Naive thymus-derived CD8-positive, alpha-beta T cell (primary cell): ENCODE measurements around the gene FOXJ3. TPM values are rescaled to one million over a fixed set of nuclear protein-coding genes. Genes with fewer than 3 reads are reported as not detected.

Source experiments
- ATAC-seq, 2 donors: fragments of 150-1000 bp; cut with Tn5 transposase in 1 of 2; sonication (Bioruptor Pico), chemical (Tn5 transposase) in 1 of 2; 1 replicate in 1 of 2; 2 replicates in 1 of 2; pipeline ENCODE4 v1.10.0; 2021; ENCODE audit warnings: mild to moderate bottlenecking in 2 of 2, moderate library complexity in 2 of 2
- POLR2A ChIA-PET: fragments of 350-600 bp; sonication (Branson Sonifier 250); formaldehyde crosslinking; loops from one replicate; lab custom pipeline; 2021; ENCODE audit warnings: antibody characterized with exemption; lab: Charles Lee
- DNase-seq, 10 donors: peaks; one replicate each; pipeline versions ENCODE4 v3.0.0 to v3.0.0-alpha.2; 2020 to 2022
- H3K27ac Mint-ChIP-seq, 10 donors: one replicate each; pipeline ENCODE4 v1.8.0; 2020 to 2022; ENCODE audit warnings: mild to moderate bottlenecking in 10 of 10, mixed read lengths in 10 of 10, moderate library complexity in 4 of 10, inconsistent platforms in 1 of 10
- H3K27me3 Mint-ChIP-seq, 5 donors: one replicate each; pipeline ENCODE4 v1.8.0; 2021 to 2022; ENCODE audit warnings: mixed read lengths in 5 of 5
- H3K36me3 Mint-ChIP-seq, 3 donors: one replicate each; pipeline ENCODE4 v1.8.0; 2020 to 2022; ENCODE audit warnings: mixed read lengths in 3 of 3, mild to moderate bottlenecking in 2 of 3, inconsistent platforms in 1 of 3
- H3K4me1 Mint-ChIP-seq, 4 donors: one replicate each; pipeline ENCODE4 v1.8.0; 2021 to 2022; ENCODE audit warnings: mixed read lengths in 4 of 4
- H3K4me3 Mint-ChIP-seq, 10 donors: one replicate each; pipeline ENCODE4 v1.8.0; 2020 to 2022; ENCODE audit warnings: mild to moderate bottlenecking in 10 of 10, mixed read lengths in 10 of 10, moderate library complexity in 6 of 10, inconsistent platforms in 1 of 10
- H3K9me3 Mint-ChIP-seq, 9 donors: one replicate each; pipeline ENCODE4 v1.8.0; 2020 to 2022; ENCODE audit warnings: mixed read lengths in 9 of 9, mild to moderate bottlenecking in 3 of 9, inconsistent platforms in 1 of 9, moderate library complexity in 1 of 9
- polyA plus RNA-seq, 3 donors: library from polyadenylated mRNA; unstranded; fragments of 300-500 nt; fragmentation: Illumina TruSeq; gene quantifications; one replicate each; pipeline ENCODE4 v1.2.3, GENCODE V29; 2021
- total RNA-seq, 8 experiments: library from RNA in 2 of 8; stranded (reverse) in 2 of 8; gene quantifications; one replicate each; pipeline ENCODE4 v1.2.3 and lab custom pipeline; 2021 to 2026

FOXJ3 gene
- total and polyA plus RNA-seq, 5 experiments from 2014 or later, result 30.3 to 112 (median 39.8) TPM

DNA sequence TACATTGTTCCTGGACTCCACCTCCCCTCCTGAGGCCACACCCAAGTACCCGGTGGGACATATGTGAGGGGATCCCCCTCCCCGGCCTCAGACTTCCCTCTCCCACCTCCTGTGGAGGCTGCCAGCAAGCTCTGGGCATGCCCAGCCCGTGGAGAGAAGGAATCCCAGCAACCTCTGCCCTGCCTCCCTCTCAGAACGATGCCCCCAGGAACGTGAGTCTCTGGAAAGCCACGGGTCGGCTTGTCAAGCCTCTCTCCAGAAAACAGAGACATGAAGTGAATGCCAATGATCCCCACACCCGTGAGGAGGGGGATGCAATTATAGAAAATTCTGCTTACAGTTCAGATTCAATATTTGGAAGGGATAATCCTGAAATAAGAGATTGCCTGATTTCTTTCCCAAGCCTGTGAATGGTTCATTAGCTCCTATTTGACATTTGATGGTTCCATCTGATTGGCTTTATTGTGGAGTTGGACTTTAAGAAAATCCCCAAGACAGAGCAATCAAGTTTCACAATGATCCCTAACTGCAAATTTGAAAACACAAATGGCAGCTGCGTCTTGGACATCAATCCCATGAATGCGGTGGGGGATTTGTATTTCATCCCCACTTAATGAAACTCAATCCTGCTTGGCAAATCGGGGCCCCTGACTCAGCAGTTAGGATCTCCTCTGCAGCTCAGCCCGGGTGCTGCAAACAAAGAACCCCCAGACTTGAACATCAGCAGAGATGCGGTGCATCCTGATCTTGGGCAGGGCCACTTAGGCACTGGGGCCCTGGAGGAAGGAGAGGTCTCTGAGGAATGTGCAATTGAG, 190.9 kb downstream of the FOXJ3 start:
- H3K27me3 Mint-ChIP-seq, result peaks cover 2 to 23% (median 8%) of the 10 kb centered on the region in 5 donors
- H3K4me1 Mint-ChIP-seq, result peaks cover 2 to 6% (median 5%) of the 10 kb centered on the region in 4 donors
- DNase-seq (no peak), ATAC-seq (no peak)
- H3K27ac Mint-ChIP-seq, result no peak overlapping the region
- no peak overlapping the region for H3K4me3 Mint-ChIP-seq
- no peaks in the 10 kb centered on the region for H3K36me3 Mint-ChIP-seq
- POLR2A ChIA-PET, result no interaction called here
- no peaks in the 10 kb centered on the region for H3K9me3 Mint-ChIP-seq

DNA sequence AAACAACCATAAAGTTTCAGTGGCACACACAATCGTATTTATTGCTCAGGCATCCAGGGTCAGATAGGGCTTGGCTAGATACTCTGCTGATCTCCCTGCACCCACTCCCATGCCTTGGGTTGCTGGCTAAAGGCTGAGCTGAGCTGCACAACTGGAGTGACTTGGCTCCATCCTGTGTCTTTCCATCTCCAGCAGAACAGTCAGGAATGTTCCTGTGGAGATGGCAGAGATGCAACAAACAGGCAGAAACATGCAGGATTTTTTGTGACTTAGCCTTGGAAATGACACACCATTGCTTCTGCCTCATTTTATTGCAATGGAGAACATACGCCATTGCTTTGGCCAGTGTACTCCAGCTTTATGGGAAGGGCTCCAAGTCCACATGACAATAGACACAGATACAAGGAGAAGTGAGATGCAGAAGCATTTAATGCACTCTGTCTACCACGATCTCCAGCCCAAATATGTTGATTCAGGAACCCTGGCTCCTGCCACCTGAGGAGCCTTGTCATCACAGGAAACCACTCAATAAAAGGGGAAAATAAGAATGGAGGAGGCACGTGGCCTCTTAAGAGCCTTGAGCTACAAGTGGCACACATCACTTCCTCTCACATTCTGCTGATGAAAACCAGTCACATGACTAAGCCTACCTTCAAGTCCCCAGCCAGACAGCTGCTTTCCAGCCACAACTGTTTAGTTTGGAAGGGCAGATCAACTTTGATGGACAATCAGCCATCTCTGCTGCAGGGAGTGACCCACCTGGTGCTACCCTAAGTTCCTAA, 191.9 kb downstream of the FOXJ3 start:
- POLR2A ChIA-PET, result no interaction called here
- peaks cover 2 to 6% (median 5%) of the 10 kb centered on the region in 4 donors for H3K4me1 Mint-ChIP-seq
- peak in 1 of 2 donors; percentile 40 for ATAC-seq
- H3K4me3 Mint-ChIP-seq, result no peak overlapping the region
- no peak for DNase-seq
- no peaks in the 10 kb centered on the region for H3K36me3 Mint-ChIP-seq
- peaks cover 2 to 23% (median 8%) of the 10 kb centered on the region in 5 donors for H3K27me3 Mint-ChIP-seq
- H3K9me3 Mint-ChIP-seq, result no peaks in the 10 kb centered on the region
- H3K27ac Mint-ChIP-seq, result no peak overlapping the region

DNA sequence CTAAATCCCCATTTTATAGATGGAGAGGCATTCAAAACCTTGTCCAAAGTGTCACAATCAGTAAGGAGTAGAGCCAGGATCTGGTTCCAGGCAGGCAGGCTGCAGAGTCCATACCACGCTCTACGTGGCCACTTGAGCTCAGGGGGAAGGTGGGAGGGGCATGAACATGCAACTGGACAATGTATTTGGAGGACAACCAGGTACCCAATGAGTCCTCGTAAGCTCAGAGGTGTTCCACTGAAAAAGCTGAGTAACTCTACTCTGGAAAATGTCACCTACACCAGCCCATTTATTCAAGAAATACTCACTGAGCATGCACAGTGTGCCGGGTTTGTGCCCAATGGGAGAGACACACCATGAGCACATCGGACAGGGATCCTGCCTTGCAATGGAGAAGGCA, 193.1 kb downstream of the FOXJ3 start:
- DNase-seq, result no peak
- peaks cover 2 to 23% (median 8%) of the 10 kb centered on the region in 5 donors for H3K27me3 Mint-ChIP-seq
- no peak overlapping the region for H3K27ac Mint-ChIP-seq
- no peak overlapping the region for H3K4me3 Mint-ChIP-seq
- POLR2A ChIA-PET, result no interaction called here
- H3K36me3 Mint-ChIP-seq, result no peaks in the 10 kb centered on the region
- H3K4me1 Mint-ChIP-seq, result peaks cover 2 to 6% (median 5%) of the 10 kb centered on the region in 4 donors
- H3K9me3 Mint-ChIP-seq, result no peaks in the 10 kb centered on the region
- no peak for ATAC-seq

DNA sequence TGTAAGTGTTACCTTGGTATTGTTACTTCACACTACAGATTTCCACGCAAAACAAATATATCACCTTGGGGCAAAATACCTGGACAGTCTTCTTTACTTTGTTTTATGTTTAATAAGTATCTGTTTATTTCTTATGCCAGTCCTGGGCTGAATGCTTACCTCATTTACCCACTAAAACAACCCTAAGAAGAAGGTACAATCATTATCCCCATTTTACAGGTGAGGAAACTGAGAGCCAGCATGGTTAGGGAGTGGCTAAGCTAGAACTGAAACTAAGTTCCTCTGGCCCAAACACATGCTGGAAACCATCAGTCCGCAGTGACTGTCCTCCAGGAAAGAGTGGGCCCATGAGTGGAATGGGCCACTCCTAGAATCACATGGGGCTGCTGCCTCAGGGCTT, 194.8 kb downstream of the FOXJ3 start:
- Mint-ChIP-seq H3K36me3 (no peaks in the 10 kb centered on the region), H3K4me3 (no peak overlapping the region), H3K27me3 (peaks cover 2 to 23% (median 8%) of the 10 kb centered on the region in 5 donors), H3K4me1 (peaks cover 2 to 6% (median 5%) of the 10 kb centered on the region in 4 donors), H3K27ac (no peak overlapping the region), H3K9me3 (no peaks in the 10 kb centered on the region)
- DNase-seq (no peak), ATAC-seq (no peak)
- POLR2A ChIA-PET, result no interaction called here

DNA sequence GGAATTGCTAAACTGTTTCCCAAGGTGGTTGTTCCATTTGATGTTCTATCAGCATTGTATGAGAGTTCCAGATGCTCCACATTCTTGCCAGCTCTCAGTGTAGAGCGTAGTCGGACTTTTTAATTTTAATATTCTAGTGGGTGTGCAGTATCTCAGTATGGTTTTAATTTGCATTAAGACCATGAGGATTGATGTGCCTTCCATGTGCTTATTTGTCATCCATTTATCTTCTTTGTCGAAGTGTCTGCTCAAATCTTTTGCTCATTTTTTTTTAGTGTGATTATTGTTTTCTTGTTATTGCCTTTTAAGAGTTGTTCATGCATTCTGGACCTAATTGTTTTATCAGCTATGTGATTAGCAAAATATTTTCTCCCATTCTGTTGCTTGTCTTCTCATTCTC, 195.6 kb downstream of the FOXJ3 start:
- POLR2A ChIA-PET, result no interaction called here
- Mint-ChIP-seq H3K4me3 (no peak overlapping the region), H3K9me3 (no peaks in the 10 kb centered on the region), H3K27me3 (peaks cover 2 to 17% (median 8%) of the 10 kb centered on the region in 5 donors), H3K4me1 (peaks cover 2 to 6% (median 5%) of the 10 kb centered on the region in 4 donors), H3K27ac (no peak overlapping the region), H3K36me3 (no peaks in the 10 kb centered on the region)
- ATAC-seq, result no peak
- DNase-seq, result no peak

DNA sequence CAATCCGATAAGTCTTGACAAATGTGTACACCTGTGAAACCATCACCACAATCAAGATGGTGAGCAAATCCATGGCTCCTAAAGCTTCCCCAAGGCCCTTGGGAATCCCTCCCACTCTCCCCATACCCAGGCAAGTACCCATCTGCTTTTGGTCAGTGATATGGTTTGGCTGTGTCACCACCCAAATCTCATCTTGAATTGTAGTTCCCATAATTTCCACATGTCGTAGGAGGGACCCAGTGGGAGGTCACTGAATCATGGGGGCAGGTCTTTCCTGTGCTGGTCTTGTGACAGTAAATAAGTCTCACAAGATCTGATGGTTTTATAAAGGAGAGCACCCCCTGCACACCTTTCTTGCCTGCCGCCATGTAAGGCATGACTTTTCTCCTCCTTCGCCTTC, 196.4 kb downstream of the FOXJ3 start:
- Mint-ChIP-seq H3K36me3 (no peaks in the 10 kb centered on the region), H3K27me3 (peaks cover 2 to 17% (median 8%) of the 10 kb centered on the region in 5 donors), H3K4me1 (peaks cover 2 to 6% (median 4%) of the 10 kb centered on the region in 4 donors), H3K4me3 (no peak overlapping the region), H3K27ac (no peak overlapping the region), H3K9me3 (no peaks in the 10 kb centered on the region)
- POLR2A ChIA-PET, result no interaction called here
- ATAC-seq (no peak), DNase-seq (no peak)

DNA sequence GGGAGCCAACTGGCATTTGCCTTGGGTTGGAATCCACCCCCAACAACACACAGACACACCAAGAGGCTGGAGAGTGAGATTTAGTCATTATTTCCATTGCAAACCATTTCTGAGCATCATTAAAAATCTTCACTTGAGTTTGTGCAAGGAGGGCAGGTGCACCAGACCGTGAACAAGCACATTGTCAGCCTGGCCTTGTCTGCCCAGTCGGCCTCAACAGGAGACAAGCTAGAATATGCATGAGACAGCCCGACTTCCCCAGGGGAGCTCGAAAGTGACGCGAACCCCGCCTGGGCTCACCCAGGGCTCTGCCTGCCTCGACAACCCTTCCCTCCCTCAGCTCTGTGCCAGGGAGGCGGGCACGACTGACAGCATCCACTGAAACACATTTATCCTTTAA, 197.3 kb downstream of the FOXJ3 start:
- no peaks in the 10 kb centered on the region for H3K4me1 Mint-ChIP-seq
- H3K27me3 Mint-ChIP-seq, result peaks cover 2 to 17% (median 8%) of the 10 kb centered on the region in 5 donors
- no peaks in the 10 kb centered on the region for H3K9me3 Mint-ChIP-seq
- H3K27ac Mint-ChIP-seq, result no peak overlapping the region
- no peak for ATAC-seq
- no peak for DNase-seq
- POLR2A ChIA-PET, result no interaction called here
- H3K4me3 Mint-ChIP-seq, result no peak overlapping the region
- no peaks in the 10 kb centered on the region for H3K36me3 Mint-ChIP-seq

DNA sequence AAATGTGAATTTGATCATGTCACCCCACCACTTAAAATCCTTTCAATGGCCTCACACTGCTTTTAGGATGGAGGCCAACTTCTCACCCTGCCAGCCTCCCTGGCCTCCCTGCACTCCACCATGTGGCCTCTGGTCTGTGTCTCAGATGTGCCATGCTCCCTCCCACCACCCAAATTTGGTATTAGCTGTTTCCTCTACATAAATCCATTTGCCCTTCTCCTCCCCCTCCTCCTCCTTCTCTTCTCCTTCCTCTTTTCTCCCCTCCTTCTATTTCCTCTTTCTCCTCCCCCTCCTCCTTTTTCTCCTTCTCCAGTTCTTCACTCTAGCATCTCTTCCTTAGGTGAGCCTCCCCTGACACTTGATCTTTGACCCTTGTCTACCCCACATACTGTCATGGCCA, 198.6 kb downstream of the FOXJ3 start:
- no peak overlapping the region for H3K27ac Mint-ChIP-seq
- H3K4me1 Mint-ChIP-seq, result no peaks in the 10 kb centered on the region
- POLR2A ChIA-PET, result interaction anchor here (0.5 kb wide), 1 partner anchor 243 kb away, joined by 4 read pairs; no protein-coding TSS in a partner anchor
- H3K27me3 Mint-ChIP-seq, result peaks cover 0 to 11% (median 3%) of the 10 kb centered on the region in 5 donors
- no peak overlapping the region for H3K4me3 Mint-ChIP-seq
- no peaks in the 10 kb centered on the region for H3K36me3 Mint-ChIP-seq
- no peak for ATAC-seq
- H3K9me3 Mint-ChIP-seq, result no peaks in the 10 kb centered on the region
- DNase-seq, result no peak

DNA sequence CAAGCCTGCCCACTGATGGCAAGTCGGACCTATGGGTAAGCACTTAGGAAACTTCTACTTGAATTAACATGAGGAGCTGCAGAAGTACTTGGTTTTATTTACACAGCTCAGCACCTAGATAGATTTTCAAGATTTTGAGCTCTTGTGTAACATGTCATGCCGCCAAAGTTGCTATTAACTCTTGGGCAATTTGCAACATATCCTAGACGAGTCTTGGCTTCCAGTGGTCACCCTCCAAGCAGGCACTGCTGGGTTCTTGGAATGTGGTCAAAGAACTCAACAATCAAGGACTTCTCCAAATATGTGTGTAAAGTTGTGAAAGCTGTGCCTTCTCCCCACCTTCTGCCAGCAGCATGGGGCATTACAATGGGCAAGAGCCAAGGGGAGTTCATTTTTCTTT, 199.6 kb downstream of the FOXJ3 start:
- H3K27me3 Mint-ChIP-seq, result peaks cover 0 to 4% (median 0%) of the 10 kb centered on the region in 5 donors
- no peak for ATAC-seq
- H3K4me1 Mint-ChIP-seq, result no peaks in the 10 kb centered on the region
- POLR2A ChIA-PET, result no interaction called here
- DNase-seq, result no peak
- H3K4me3 Mint-ChIP-seq, result no peak overlapping the region
- H3K27ac Mint-ChIP-seq, result no peak overlapping the region
- no peaks in the 10 kb centered on the region for H3K36me3 Mint-ChIP-seq
- H3K9me3 Mint-ChIP-seq, result no peaks in the 10 kb centered on the region

DNA sequence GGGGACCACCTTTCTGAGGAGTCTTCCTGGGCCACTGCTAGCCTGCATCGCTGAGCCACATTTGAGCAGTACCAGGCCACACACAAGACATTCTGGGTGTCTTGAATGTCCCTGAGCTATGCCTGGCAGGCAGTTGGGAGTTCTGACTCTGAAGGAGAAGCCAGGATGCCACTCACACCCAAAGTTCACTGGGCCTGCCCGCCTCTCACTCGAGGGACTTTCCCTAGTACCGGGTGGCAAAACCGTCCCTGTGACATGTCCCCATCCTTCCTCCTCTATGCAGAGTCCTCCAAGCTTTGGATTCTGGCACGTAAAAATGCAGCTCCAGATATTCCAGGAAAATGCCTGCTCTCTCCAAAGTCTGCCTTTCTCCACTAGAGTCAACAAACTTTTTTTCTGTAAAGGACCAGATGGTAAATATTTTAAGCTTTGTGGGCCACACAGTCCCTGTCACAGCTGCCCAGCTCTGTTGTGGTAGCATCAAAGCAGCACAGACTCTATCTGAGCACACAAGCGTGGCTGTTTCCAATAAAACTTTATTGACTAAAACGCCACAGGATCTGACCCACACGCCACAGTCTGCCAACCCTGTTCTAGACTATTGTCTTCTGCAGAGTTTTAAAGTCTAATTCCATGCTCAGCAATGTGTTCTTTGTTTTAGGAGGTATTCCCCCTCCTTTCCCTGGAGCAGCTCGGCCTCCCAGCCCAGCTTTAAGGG, 201.1 kb downstream of the FOXJ3 start:
- ATAC-seq, result no peak

DNA sequence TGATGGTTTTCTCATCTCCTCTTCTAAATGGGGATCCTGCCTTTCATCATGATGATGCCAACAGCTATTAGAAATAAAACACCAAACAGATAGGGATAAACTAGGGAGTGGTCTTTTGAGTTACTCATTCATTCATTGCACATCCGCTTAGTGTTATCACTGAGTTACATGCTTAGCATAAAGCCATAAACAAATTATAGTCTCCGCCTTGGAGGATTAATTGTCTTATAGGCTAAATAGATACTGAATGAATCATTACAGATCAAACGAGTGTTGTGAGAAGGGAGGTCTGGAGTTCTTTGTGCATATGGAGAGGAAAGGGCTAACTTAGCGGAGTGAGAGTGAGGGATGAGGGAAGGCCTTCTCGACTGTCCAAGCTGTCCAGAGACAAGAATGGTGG, 201.6 kb downstream of the FOXJ3 start:
- no peaks in the 10 kb centered on the region for H3K36me3 Mint-ChIP-seq
- H3K27ac Mint-ChIP-seq, result no peak overlapping the region
- no peaks in the 10 kb centered on the region for H3K4me1 Mint-ChIP-seq
- no peaks in the 10 kb centered on the region for H3K9me3 Mint-ChIP-seq
- no peak for DNase-seq
- POLR2A ChIA-PET, result no interaction called here
- H3K4me3 Mint-ChIP-seq, result no peak overlapping the region
- no peak for ATAC-seq
- peaks cover 0 to 19% (median 9%) of the 10 kb centered on the region in 5 donors for H3K27me3 Mint-ChIP-seq

More for the DNA sequence above, 201.1 kb downstream of the FOXJ3 start:
- no peaks in the 10 kb centered on the region for H3K9me3 Mint-ChIP-seq
- no peaks in the 10 kb centered on the region for H3K4me1 Mint-ChIP-seq
- H3K27me3 Mint-ChIP-seq, result peaks cover 0 to 13% (median 6%) of the 10 kb centered on the region in 5 donors
- no peak overlapping the region for H3K27ac Mint-ChIP-seq
- DNase-seq, result no peak
- POLR2A ChIA-PET, result no interaction called here
- H3K36me3 Mint-ChIP-seq, result no peaks in the 10 kb centered on the region
- no peak overlapping the region for H3K4me3 Mint-ChIP-seq

DNA sequence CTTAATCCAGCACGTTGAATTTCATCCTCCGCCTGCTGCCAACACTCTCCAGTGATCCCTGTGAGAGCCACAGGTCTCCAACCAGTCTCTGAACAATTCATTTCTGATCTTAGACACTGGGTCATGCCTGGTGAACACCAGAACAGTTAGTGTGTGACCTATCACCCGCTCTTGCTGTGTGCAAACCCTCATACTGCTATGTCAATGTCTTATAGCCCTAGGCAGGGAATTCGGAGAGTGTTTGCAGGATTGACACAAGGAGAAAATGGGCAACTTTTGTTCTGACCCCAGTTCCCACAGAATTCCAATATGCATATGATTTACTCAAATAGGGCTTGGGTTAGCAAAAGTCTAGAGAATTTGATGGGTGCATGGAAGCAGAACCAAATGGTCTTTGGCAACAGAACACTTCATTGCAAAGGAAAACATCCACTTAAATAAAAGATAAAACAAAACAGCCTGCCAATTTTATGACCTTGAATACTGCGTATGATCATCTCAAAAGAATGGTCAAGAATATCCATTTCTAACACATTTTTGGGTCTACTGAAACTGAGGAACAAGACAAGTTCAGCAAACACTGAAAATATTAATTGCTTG, 204.9 kb downstream of the FOXJ3 start:
- no peak overlapping the region for H3K27ac Mint-ChIP-seq
- H3K9me3 Mint-ChIP-seq, result no peaks in the 10 kb centered on the region
- H3K36me3 Mint-ChIP-seq, result no peaks in the 10 kb centered on the region
- H3K4me3 Mint-ChIP-seq, result no peak overlapping the region
- DNase-seq (no peak), ATAC-seq (no peak)
- POLR2A ChIA-PET, result no interaction called here
- no peaks in the 10 kb centered on the region for H3K4me1 Mint-ChIP-seq
- H3K27me3 Mint-ChIP-seq, result peaks cover 0 to 24% (median 4%) of the 10 kb centered on the region in 5 donors
